Measurements from ENCODE around the gene KIF16B.

DNA sequence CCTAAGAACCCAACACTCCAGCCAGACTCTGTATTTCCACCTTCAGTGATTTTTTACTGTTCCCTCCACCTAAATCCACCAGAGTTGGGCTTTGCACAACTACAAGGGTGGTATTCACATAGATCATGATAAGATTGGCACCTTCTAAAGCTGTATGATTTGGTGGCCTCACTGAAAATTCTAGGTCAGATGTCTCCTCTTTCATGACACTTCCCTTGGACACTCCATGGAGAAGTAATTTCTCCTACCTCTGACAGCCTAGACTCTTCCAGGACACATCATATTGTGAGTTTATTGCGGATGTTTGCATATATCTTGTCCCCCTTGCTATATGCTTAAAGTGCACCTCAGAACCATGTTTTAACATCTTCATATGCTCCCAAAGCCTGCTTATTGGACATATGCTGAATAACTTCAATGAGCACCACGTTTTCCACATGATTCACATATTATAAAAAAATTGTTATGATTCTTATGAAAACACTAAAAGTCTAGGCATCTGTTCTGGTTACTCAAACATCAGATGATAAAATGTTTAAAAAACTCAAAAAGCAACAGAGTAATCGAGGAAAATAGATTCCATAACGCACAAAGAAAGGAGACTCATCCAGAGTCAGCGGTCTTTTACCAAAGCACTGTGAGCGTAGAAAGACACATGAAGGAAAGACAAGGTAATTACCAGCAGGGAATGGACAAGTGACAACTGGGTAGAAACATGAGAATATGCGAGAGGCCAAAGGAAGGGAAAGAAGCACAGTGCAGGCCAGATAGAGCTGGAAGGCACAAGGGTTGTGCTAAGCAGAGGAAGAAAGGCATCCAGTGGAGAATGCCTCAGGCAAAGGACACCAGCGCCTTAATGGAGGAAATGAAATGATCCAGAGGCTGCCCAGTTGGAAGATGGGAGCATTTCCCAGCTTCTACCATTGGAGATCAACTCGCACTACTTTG lies 46.5 kb downstream of the KIF16B start:
- TF ChIP-seq, protein P1, sequence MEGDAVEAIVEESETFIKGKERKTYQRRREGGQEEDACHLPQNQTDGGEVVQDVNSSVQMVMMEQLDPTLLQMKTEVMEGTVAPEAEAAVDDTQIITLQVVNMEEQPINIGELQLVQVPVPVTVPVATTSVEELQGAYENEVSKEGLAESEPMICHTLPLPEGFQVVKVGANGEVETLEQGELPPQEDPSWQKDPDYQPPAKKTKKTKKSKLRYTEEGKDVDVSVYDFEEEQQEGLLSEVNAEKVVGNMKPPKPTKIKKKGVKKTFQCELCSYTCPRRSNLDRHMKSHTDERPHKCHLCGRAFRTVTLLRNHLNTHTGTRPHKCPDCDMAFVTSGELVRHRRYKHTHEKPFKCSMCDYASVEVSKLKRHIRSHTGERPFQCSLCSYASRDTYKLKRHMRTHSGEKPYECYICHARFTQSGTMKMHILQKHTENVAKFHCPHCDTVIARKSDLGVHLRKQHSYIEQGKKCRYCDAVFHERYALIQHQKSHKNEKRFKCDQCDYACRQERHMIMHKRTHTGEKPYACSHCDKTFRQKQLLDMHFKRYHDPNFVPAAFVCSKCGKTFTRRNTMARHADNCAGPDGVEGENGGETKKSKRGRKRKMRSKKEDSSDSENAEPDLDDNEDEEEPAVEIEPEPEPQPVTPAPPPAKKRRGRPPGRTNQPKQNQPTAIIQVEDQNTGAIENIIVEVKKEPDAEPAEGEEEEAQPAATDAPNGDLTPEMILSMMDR (IDR thresholded peaks at IDR 0.05) = no peak
- no peak for TF ChIP-seq POLR2A (IDR thresholded peaks at IDR 0.05)
